Measurements from ENCODE around the gene CCND1. TPM values are rescaled to one million over a fixed set of nuclear protein-coding genes. Genes with fewer than 3 reads are reported as not detected.
"Not testable (repeated sequence)": the region's sequence is repeated elsewhere in the genome, so short reads cannot be mapped to it uniquely, and the experiment has no call there.

Gene CCND1
- polyA plus RNA-seq, 4 donors, result 6.2 to 53.8 (median 15.6) TPM

GRCh38 chr11:69613594-69613993 is 27.4 kb upstream of the CCND1 start:
- Histone ChIP-seq H3K27me3 (ENCODE audit: control insufficient read depth in 3 of 3, insufficient read depth in 3 of 3, low read length in 3 of 3) (peaks cover 0 to 4% (median 0%) of the 10 kb centered on the region in 3 donors), H3K4me3 (ENCODE audit: low read depth in 1 of 3, low read length in 3 of 3) (no peak overlapping the region), H3K27ac (ENCODE audit: low read depth in 1 of 3, low read length in 2 of 3) (no peak overlapping the region), H3K36me3 (ENCODE audit: control insufficient read depth in 3 of 3, insufficient read depth in 2 of 3, low read depth in 1 of 3, low read length in 3 of 3) (no peaks in the 10 kb centered on the region), H3K9me3 (ENCODE audit: control insufficient read depth in 2 of 2, insufficient read depth in 1 of 2, low read depth in 1 of 2, low read length in 1 of 2) (peaks cover 0 to 14% of the 10 kb centered on the region in 2 donors), H3K4me1 (ENCODE audit: control insufficient read depth in 3 of 3, insufficient read depth in 2 of 3, low read depth in 1 of 3, low read length in 2 of 3) (peaks cover 0 to 11% (median 0%) of the 10 kb centered on the region in 3 donors)
- WGBS, 3 donors, result 90 to 94% (median 92%) methylated on average over 9 of the region's 9 CpGs
- FAIRE-seq, result no peak
- DNase-seq, result no peak

DNA sequence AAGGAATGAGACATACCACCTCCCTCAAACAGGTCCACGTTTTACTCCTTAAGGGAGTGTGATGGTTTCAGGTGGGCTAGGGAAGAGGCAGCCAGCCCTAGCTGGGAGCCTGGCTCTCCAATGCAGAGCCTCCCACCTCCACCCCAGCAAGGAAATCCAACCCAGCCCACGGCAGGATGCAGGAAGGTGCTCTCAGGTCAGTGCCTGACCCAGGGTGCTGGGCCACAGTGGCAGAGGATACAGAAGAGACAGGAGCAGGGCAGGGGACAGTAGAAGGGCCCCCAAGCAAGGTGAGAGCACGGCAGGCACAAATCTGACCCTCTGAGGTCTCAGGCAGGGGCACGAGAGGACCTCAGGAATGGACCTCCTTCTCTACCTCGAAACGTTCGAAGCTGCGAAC is 26.9 kb upstream of the CCND1 start:
- WGBS, 3 donors, result 79 to 82% (median 81%) methylated on average over 8 of the region's 8 CpGs
- H3K27ac ChIP-seq (ENCODE audit: low read depth in 1 of 3, low read length in 2 of 3), result no peak overlapping the region
- H3K27me3 ChIP-seq (ENCODE audit: control insufficient read depth in 3 of 3, insufficient read depth in 3 of 3, low read length in 3 of 3), result peaks cover 0 to 4% (median 0%) of the 10 kb centered on the region in 3 donors
- H3K4me3 ChIP-seq (ENCODE audit: low read depth in 1 of 3, low read length in 3 of 3), result no peak overlapping the region
- FAIRE-seq (no peak), DNase-seq (no peak)
- H3K9me3 ChIP-seq (ENCODE audit: control insufficient read depth in 2 of 2, insufficient read depth in 1 of 2, low read depth in 1 of 2, low read length in 1 of 2), result peaks cover 0 to 15% of the 10 kb centered on the region in 2 donors
- H3K36me3 ChIP-seq (ENCODE audit: control insufficient read depth in 3 of 3, insufficient read depth in 2 of 3, low read depth in 1 of 3, low read length in 3 of 3), result no peaks in the 10 kb centered on the region
- peaks cover 0 to 11% (median 0%) of the 10 kb centered on the region in 3 donors for H3K4me1 ChIP-seq (ENCODE audit: control insufficient read depth in 3 of 3, insufficient read depth in 2 of 3, low read depth in 1 of 3, low read length in 2 of 3)

DNA sequence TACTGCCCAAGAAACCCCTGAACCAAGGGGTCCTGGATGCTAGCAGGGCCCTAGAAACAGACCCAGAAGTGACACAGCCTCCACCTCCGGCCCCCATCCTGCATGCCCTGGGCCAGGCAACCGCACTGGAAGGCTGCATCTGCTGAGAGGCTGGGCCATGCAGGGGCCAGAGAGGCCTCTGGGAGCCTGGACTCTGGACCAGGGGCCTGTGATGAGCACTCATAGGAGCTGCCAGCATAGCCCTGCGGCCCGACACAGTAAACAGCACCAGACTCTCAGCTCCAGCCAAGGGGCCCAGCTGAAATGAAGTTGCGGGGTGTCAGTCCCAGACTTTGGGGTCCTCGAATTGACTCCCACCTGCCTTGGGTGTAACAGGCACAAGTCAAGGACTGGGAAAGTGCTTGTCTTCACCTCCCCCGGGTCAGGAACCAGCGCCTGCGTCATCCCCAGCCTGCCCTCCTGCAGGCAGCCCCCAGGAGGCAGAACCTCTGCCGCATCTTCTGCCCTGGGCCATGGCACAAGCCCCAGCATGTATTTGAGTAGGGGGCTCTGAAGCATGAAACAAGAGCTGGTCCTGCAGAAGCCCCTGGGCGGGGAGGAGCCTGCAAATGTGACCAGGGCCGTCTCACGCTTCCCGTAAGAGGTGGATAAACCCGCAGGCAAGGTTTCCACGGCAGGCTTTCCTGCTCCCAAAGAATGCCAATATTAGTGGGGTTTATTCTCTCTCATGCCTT is 25.2 kb upstream of the CCND1 start:
- H3K4me1 ChIP-seq (ENCODE audit: control insufficient read depth in 3 of 3, insufficient read depth in 2 of 3, low read depth in 1 of 3, low read length in 2 of 3), result peaks cover 0 to 11% (median 0%) of the 10 kb centered on the region in 3 donors
- H3K27ac ChIP-seq (ENCODE audit: low read depth in 1 of 3, low read length in 2 of 3), result no peak overlapping the region
- peaks cover 0 to 4% of the 10 kb centered on the region in 2 donors for H3K9me3 ChIP-seq (ENCODE audit: control insufficient read depth in 2 of 2, insufficient read depth in 1 of 2, low read depth in 1 of 2, low read length in 1 of 2)
- no peaks in the 10 kb centered on the region for H3K36me3 ChIP-seq (ENCODE audit: control insufficient read depth in 3 of 3, insufficient read depth in 2 of 3, low read depth in 1 of 3, low read length in 3 of 3)
- DNase-seq (peak in 1 of 2 donors; percentile 77), FAIRE-seq (no peak)
- peaks cover 0 to under 1% (median 0%) of the 10 kb centered on the region in 3 donors for H3K27me3 ChIP-seq (ENCODE audit: control insufficient read depth in 3 of 3, insufficient read depth in 3 of 3, low read length in 3 of 3)
- 73 to 84% (median 77%) methylated on average over 16 of the region's 16 CpGs for WGBS, 3 donors
- no peak overlapping the region for H3K4me3 ChIP-seq (ENCODE audit: low read depth in 1 of 3, low read length in 3 of 3)

DNA sequence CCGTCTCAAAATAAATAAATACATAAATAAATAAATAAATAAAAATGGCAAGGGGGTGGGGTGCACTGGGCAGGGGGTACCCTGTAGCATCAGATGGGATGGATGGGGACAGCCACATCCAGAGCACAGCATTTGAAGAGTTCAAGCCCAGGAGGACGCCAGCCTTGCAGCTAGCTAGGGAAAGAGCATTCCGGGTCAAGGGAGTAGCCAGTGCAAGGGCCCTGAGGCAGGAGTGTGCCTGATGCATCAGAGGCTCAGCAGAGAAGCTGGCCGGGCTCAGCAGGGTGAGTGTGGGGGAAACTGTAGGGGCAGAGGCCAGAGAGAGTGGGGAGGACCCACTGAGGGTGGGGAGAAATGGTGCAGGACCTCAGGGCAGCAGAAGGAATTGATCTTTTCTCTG is 23.7 kb upstream of the CCND1 start:
- FAIRE-seq (no peak), DNase-seq (no peak)
- peaks cover 0 to 4% of the 10 kb centered on the region in 2 donors for H3K9me3 ChIP-seq (ENCODE audit: control insufficient read depth in 2 of 2, insufficient read depth in 1 of 2, low read depth in 1 of 2, low read length in 1 of 2)
- H3K4me3 ChIP-seq (ENCODE audit: low read depth in 1 of 3, low read length in 3 of 3), result no peak overlapping the region
- no peak overlapping the region for H3K27ac ChIP-seq (ENCODE audit: low read depth in 1 of 3, low read length in 2 of 3)
- no peaks in the 10 kb centered on the region for H3K36me3 ChIP-seq (ENCODE audit: control insufficient read depth in 3 of 3, insufficient read depth in 2 of 3, low read depth in 1 of 3, low read length in 3 of 3)
- WGBS, 3 donors, result 82 to 90% (median 89%) methylated on average over 4 of the region's 4 CpGs
- H3K4me1 ChIP-seq (ENCODE audit: control insufficient read depth in 3 of 3, insufficient read depth in 2 of 3, low read depth in 1 of 3, low read length in 2 of 3), result peaks cover 0 to 11% (median 0%) of the 10 kb centered on the region in 3 donors
- H3K27me3 ChIP-seq (ENCODE audit: control insufficient read depth in 3 of 3, insufficient read depth in 3 of 3, low read length in 3 of 3), result no peaks in the 10 kb centered on the region

DNA sequence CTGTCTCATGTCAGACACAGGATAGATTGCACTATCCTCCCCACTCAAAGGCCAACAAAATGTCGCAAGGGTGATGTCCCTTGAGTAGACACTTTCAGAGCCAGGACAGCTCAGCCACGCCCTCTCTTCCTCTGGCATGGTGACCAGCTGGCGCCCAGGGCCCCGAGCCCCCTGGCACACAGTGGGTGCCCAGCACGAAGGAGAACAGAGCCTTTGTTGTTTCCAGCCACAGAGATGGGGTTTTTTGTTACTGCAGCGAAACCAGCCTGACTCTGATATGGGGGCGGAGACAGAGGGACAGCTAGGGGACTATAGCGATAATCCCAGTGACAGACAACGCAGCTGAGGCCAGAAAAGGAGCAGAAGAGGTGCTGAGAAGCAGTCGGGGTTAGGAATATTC is 23.3 kb upstream of the CCND1 start:
- 79 to 89% (median 88%) methylated on average over 10 of the region's 10 CpGs for WGBS, 3 donors
- H3K4me3 ChIP-seq (ENCODE audit: low read depth in 1 of 3, low read length in 3 of 3), result no peak overlapping the region

DNA sequence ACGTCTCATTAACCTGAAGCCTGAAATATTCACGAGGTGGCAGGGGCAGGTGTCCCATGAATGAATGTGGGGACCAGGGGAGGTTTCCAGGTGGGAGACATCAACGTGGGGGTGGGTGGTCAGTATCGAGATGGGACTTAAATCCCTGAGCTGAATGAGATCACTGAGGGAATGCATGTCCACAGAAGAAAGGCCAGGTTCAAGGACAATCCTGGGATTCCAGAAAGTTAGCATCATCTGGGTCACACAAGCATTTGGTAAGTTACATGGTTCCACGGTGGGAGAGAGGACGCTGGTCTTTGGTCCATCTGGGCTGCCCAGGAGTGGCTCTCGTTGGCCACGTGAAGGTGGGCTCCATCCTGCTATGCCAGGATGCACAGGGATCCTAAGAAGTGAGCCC is 22.7 kb upstream of the CCND1 start:
- no peak for FAIRE-seq
- WGBS, 3 donors, result 76 to 86% (median 81%) methylated on average over 8 of the region's 8 CpGs

More for the DNA sequence above, 23.3 kb upstream of the CCND1 start:
- Histone ChIP-seq H3K4me1 (ENCODE audit: control insufficient read depth in 3 of 3, insufficient read depth in 2 of 3, low read depth in 1 of 3, low read length in 2 of 3) (peaks cover 0 to 11% (median 0%) of the 10 kb centered on the region in 3 donors), H3K27ac (ENCODE audit: low read depth in 1 of 3, low read length in 2 of 3) (no peak overlapping the region), H3K27me3 (ENCODE audit: control insufficient read depth in 3 of 3, insufficient read depth in 3 of 3, low read length in 3 of 3) (no peaks in the 10 kb centered on the region), H3K36me3 (ENCODE audit: control insufficient read depth in 3 of 3, insufficient read depth in 2 of 3, low read depth in 1 of 3, low read length in 3 of 3) (no peaks in the 10 kb centered on the region), H3K9me3 (ENCODE audit: control insufficient read depth in 2 of 2, insufficient read depth in 1 of 2, low read depth in 1 of 2, low read length in 1 of 2) (peaks cover 0 to 4% of the 10 kb centered on the region in 2 donors)
- FAIRE-seq (no peak), DNase-seq (no peak)

GRCh38 chr11:69620683-69621290 is 20.2 kb upstream of the CCND1 start:
- Histone ChIP-seq H3K4me3 (ENCODE audit: low read depth in 1 of 3, low read length in 3 of 3) (no peak overlapping the region), H3K9me3 (ENCODE audit: control insufficient read depth in 2 of 2, insufficient read depth in 1 of 2, low read depth in 1 of 2, low read length in 1 of 2) (peaks cover 0 to 4% of the 10 kb centered on the region in 2 donors), H3K27me3 (ENCODE audit: control insufficient read depth in 3 of 3, insufficient read depth in 3 of 3, low read length in 3 of 3) (peaks cover 0 to 4% (median 0%) of the 10 kb centered on the region in 3 donors), H3K27ac (ENCODE audit: low read depth in 1 of 3, low read length in 2 of 3) (no peak overlapping the region), H3K4me1 (ENCODE audit: control insufficient read depth in 3 of 3, insufficient read depth in 2 of 3, low read depth in 1 of 3, low read length in 2 of 3) (peaks cover 0 to 3% (median 0%) of the 10 kb centered on the region in 3 donors), H3K36me3 (ENCODE audit: control insufficient read depth in 3 of 3, insufficient read depth in 2 of 3, low read depth in 1 of 3, low read length in 3 of 3) (no peaks in the 10 kb centered on the region)
- DNase-seq (no peak), FAIRE-seq (no peak)
- 71 to 74% (median 73%) methylated on average over 2 of the region's 2 CpGs for WGBS, 3 donors

More for the DNA sequence above, 22.7 kb upstream of the CCND1 start:
- no peak for DNase-seq
- H3K36me3 ChIP-seq (ENCODE audit: control insufficient read depth in 3 of 3, insufficient read depth in 2 of 3, low read depth in 1 of 3, low read length in 3 of 3), result no peaks in the 10 kb centered on the region
- no peaks in the 10 kb centered on the region for H3K27me3 ChIP-seq (ENCODE audit: control insufficient read depth in 3 of 3, insufficient read depth in 3 of 3, low read length in 3 of 3)
- H3K27ac ChIP-seq (ENCODE audit: low read depth in 1 of 3, low read length in 2 of 3), result no peak overlapping the region
- no peak overlapping the region for H3K4me3 ChIP-seq (ENCODE audit: low read depth in 1 of 3, low read length in 3 of 3)
- H3K9me3 ChIP-seq (ENCODE audit: control insufficient read depth in 2 of 2, insufficient read depth in 1 of 2, low read depth in 1 of 2, low read length in 1 of 2), result peaks cover 0 to 4% of the 10 kb centered on the region in 2 donors
- H3K4me1 ChIP-seq (ENCODE audit: control insufficient read depth in 3 of 3, insufficient read depth in 2 of 3, low read depth in 1 of 3, low read length in 2 of 3), result peaks cover 0 to 11% (median 0%) of the 10 kb centered on the region in 3 donors

DNA sequence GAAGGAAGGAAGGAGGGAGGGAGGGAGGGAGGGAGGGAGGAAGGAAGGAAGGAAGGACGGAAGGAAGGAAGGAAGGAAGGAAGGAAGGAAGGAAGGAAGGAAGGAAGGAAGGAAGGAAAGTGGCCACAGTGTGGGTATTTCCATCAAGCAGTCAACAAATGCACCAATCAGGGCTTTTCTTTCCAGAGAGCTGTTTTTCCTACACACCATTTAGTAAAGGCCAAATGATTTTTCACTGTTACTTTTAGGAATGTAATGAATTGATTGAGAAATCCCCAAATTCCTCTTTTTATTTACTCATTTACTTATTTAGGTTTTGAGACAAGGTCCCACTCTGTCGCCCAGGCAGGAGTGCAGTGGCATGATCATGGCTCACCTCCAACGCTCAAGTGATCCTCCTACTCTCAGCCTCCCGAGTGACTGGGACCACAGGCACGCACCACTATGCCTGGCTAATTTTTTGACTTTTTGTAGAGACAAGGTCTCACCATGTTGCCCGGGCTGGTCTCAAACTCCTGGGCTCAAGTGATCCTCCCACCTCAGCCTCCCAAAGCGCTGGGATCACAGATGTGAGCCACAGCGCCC is 18.8 kb upstream of the CCND1 start:
- not testable (repeated sequence) for DNase-seq; H3K4me1 ChIP-seq (ENCODE audit: control insufficient read depth in 3 of 3, insufficient read depth in 2 of 3, low read depth in 1 of 3, low read length in 2 of 3); H3K4me3 ChIP-seq (ENCODE audit: low read depth in 1 of 3, low read length in 3 of 3); H3K36me3 ChIP-seq (ENCODE audit: control insufficient read depth in 3 of 3, insufficient read depth in 2 of 3, low read depth in 1 of 3, low read length in 3 of 3); H3K9me3 ChIP-seq (ENCODE audit: control insufficient read depth in 2 of 2, insufficient read depth in 1 of 2, low read depth in 1 of 2, low read length in 1 of 2); H3K27me3 ChIP-seq (ENCODE audit: control insufficient read depth in 3 of 3, insufficient read depth in 3 of 3, low read length in 3 of 3); H3K27ac ChIP-seq (ENCODE audit: low read depth in 1 of 3, low read length in 2 of 3); FAIRE-seq
- WGBS, 3 donors, result 75 to 86% (median 82%) methylated on average over 7 to 8 of the region's 8 CpGs

All from small intestine (tissue), 7 donors.